CD4-positive, alpha-beta T cell treated with Interleukin-2 at 100 ng/mL for 4 hours (primary cell): Measurements from ENCODE around the gene ERRFI1.

Experiments
- DNase-seq: peaks from one replicate; pipeline ENCODE4 v3.0.0-alpha.2; 2020; ENCODE audit warnings: low spot score

ERRFI1 gene

GRCh38 chr1:8042134-8042533 lies 16.0 kb upstream of the ERRFI1 start:
- DNase-seq, result no peak

GRCh38 chr1:8040586-8040985 lies 14.5 kb upstream of the ERRFI1 start:
- DNase-seq, result no peak

GRCh38 chr1:8039071-8039470 lies 13.0 kb upstream of the ERRFI1 start:
- DNase-seq, result no peak

DNA sequence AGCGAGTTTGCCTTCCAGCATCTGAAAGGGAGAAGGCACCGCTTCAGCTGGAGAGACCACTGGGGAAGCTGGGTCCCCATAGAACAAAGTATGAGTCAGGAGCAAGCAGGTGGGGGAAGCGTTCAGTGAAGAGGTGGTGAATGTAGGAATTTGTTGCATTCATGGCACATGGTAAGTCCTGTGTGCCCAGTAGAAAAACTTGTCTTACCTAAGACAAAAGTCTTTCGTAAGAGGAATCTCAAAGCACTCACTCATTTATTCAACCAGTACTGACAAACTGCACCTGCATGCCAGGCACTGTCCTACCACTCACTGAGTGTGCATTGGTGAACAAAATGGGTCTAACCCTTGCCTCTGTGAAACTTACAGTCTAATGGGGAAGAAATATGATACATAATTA lies 9.2 kb upstream of the ERRFI1 start:
- DNase-seq, result no peak

GRCh38 chr1:8033322-8033721 lies 7.2 kb upstream of the ERRFI1 start:
- no peak for DNase-seq

DNA sequence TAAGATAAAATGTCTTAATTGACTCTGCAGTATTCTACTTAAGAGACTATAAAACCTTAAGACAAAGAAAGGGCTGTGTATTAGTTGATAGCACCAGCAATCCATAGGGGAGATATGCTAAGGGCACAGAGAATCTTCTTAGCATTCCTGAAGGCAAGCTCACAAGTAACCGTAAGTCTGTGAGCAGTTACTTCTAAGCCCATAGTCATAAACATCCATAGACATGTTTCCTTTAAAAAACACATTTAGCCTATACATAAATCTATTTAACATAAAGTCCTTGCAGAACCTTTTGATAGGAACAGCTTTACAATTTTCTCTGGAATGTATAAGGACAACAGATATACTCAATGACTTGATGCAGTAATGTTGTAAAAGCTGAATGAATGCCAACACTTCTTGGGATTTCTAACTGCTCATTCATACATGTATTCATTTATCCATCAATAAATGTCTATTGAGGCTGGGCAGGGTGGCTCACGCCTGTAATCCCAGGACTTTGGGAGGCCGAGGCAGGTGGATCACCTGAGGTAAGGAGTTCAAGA lies 6.3 kb upstream of the ERRFI1 start:
- DNase-seq, result no peak

GRCh38 chr1:8031176-8031785 lies 5.2 kb upstream of the ERRFI1 start:
- peak; percentile 53 for DNase-seq

DNA sequence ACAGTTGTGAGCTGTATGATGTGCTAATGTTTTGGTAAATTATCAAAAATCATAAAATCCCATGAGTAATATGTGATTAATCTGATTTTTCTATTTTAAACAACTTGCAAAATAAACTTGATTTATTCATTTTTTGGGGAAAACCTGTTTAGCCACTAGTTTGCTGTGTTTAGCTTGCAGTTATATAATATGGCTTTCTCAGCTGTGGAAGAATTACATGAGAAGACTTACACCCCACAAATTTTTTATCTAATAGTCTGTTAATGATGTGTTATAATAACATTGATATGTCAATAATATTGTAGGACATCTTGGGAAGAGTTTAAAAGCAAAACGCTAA lies 2.4 kb upstream of the ERRFI1 start:
- DNase-seq, result no peak

GRCh38 chr1:8027748-8028570 lies 1.9 kb upstream of the ERRFI1 start:
- no peak for DNase-seq

GRCh38 chr1:8026976-8027747 lies 1.1 kb upstream of the ERRFI1 start:
- no peak for DNase-seq

- no peak for DNase-seq
Measured at GRCh38 chr1:8025671-8026144, 401 bp downstream of the ERRFI1 start.

DNA sequence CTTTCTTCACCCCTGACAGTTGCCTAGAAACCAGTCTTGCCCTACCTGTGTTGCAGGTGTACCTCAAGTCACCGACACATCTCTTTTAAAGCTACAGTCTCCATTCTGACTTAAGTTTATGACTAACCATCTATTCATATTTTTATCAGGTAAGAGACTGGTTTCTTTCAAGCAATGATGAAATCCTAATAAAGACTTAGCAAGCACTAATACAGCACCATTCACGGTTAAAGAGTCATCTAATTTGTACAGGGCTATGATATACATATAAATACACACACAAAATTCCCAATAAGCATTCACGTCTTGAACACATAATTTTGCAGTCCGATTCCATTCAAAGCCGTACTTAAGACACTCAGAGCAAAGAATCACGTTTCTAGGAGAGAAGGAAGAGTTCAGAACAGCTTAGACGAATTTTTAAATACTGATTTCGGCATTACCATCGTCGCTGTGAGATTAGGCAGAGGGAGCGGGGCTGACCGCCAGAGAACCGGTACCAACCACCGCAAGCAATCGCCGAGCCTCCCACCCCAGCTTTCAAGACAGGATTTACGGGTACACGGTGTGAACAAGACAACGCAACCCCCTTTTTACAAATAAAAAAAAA lies 943 bp downstream of the ERRFI1 start:
- no peak for DNase-seq

- DNase-seq, result no peak
Measured at GRCh38 chr1:8024329-8024728, 1.8 kb downstream of the ERRFI1 start.

- DNase-seq, result no peak
Measured at GRCh38 chr1:8023995-8024313, 2.2 kb downstream of the ERRFI1 start.

GRCh38 chr1:8023287-8023994 lies 2.7 kb downstream of the ERRFI1 start:
- DNase-seq, result no peak

GRCh38 chr1:8022395-8023286 lies 3.5 kb downstream of the ERRFI1 start:
- DNase-seq, result no peak

DNA sequence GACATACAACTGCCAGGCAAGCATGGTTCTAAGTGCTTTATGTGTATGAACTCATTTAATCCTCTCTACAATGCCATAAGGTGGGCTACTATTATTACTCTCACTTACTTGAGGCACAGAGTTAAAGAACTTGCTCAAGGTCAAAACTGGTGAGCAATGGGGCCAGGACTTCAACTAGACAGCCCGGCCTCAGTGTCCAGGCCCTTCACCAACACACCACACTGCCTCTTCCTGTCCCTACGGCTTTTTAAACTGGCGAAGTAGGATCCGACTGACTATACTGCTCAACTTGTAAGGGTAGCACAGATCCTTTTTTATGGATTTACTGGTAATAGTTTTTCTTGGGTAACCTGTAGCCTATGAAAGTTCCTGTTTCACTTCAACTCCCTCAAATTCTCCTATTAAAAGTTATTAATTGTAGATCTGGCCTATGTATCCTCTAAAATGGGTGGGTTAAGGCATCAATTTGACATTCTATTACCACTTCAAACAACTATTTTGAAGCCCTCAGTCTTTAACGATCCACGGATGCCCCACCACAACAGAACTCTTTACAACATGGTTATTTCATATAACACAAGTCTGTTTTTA lies 4.3 kb downstream of the ERRFI1 start:
- DNase-seq, result no peak

GRCh38 chr1:8020032-8020431 lies 6.1 kb downstream of the ERRFI1 start:
- DNase-seq, result no peak

DNA sequence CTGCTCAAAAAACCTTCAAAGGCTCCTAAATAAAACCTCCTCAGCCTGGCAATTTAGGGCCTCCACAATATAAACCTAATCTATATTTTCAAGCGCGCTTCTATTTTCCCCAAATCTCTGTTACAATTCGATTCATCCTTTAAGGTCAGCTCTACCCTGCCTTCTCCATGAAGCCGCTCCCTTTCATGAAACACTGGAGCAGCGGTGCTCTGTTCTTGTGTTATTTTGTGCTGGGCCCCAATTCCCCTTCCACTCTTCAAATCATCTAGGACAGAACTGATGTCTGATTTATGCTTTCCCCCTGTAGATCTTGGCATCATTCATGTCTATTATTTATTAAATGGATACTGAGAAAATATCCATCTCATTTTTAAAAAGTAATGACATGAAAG lies 6.9 kb downstream of the ERRFI1 start:
- no peak for DNase-seq

DNA sequence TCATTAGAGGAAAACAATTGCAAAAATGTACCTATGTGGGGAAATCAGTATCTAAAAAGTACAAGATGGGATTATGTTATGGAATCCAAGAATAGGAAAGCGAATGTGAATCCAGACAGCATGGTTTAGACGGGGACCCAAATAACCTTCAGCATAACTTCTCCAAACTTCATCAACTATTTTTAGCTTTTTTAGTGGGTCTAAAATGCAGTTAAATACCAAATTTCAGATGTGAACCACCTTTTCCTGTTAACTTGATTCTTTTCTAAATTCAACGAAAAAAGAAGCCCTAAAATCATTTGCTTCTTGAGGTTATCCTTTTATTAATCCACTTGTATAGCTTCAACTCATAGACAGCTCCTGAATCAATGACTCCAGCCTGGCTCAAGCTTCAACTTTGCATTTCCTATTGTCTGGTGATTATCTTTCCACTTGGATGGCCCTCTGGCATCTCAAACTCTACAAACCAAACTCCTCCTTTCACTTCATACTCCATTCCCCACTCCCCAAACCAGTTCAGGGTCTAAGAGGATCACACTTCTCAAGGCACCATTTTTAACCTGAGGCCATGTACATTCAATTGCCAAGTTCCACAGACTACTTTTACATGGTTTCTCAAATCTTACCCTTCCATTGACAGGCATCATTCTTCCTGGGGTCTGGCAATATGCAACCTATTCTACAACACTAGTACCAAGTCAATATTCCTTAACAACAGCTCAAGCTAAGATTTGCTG lies 7.4 kb downstream of the ERRFI1 start:
- no peak for DNase-seq
